Upper lobe of right lung (tissue), 1 donor: Measurements from ENCODE around the gene ZNF688. TPM values are rescaled to one million over a fixed set of nuclear protein-coding genes. Genes with fewer than 3 reads are reported as not detected.
A peak's percentile ranks its signal among the peaks of the same experiment; 100 is the strongest.

Experiments used
- ATAC-seq: fragments of 200-7000 bp; cut with Tn5 transposase; one replicate; pipeline ENCODE4 v1.9.1; 2020; ENCODE audit warnings: mild to moderate bottlenecking, moderate library complexity
- DNase-seq: peaks from one replicate; pipeline ENCODE4 v3.0.0-alpha.2; 2020
- H3K27ac ChIP-seq: fragments of 200-600 bp; one replicate; pipeline ENCODE4 v1.8.0; 2022
- H3K27me3 ChIP-seq: fragments of 200-600 bp; one replicate; pipeline ENCODE4 v1.8.0; 2022; ENCODE audit warnings: mild to moderate bottlenecking
- H3K36me3 ChIP-seq: fragments of 200-600 bp; one replicate; pipeline ENCODE4 v1.8.0; 2022
- H3K4me1 ChIP-seq: fragments of 200-600 bp; one replicate; pipeline ENCODE4 v1.8.0; 2022
- H3K4me3 ChIP-seq: fragments of 200-600 bp; one replicate; pipeline ENCODE4 v1.8.0; 2022; ENCODE audit warnings: mild to moderate bottlenecking
- H3K9me3 ChIP-seq: fragments of 200-600 bp; one replicate; pipeline ENCODE4 v1.8.0; 2022
- intact Hi-C: fragments of 100-400 bp; cut with DNase I; formaldehyde crosslinking; loops from one replicate; pipeline ENCODE4 v1.11.0; 2022
- total RNA-seq: library from RNA; stranded (reverse); fragmentation: NEBNext Ultra II Directional; extraction: Animal tissue kit (Norgen Biotek cat#: 25700); gene quantifications from one replicate; pipeline ENCODE4 v1.2.1, GENCODE V29; 2021
- TF ChIP-seq, protein P1 (sequence below): fragments of 200-600 bp; IDR thresholded peaks from one replicate; pipeline ENCODE4 v1.8.0; 2022; ENCODE audit warnings: antibody characterized with exemption
- donor health status: DM: no; HTN: yes; CAD: no; lungs with severe emphysema.

Gene ZNF688
- total RNA-seq, 1 donor from 2014 or later = 13.1 TPM

DNA sequence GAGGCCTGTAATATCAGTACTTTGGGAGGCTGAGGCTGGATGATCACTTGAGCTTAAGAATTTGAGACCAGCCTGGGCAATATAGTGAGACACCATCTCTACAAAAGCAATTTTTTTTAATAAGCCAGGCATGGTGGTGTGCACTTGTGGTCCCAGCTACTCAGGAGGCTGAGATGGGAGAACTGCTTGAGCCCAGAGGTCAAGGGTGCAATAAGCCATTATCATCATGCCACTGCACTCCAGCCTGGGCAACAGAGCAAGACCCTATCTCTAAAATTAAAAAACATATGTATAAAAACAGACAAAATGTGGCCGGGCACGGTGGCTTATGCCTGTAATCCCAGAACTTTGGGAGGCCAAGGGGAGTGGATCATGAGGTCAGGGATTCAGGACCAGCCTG, 17.1 kb upstream of the ZNF688 start:
- Histone ChIP-seq H3K27me3 (no peaks in the 10 kb centered on the region), H3K4me3 (no peak overlapping the region), H3K27ac (no peak overlapping the region), H3K36me3 (no peaks in the 10 kb centered on the region), H3K4me1 (peaks cover 14% of the 10 kb centered on the region), H3K9me3 (no peaks in the 10 kb centered on the region)
- ATAC-seq (no peak), DNase-seq (no peak)
- TF ChIP-seq, protein P1, sequence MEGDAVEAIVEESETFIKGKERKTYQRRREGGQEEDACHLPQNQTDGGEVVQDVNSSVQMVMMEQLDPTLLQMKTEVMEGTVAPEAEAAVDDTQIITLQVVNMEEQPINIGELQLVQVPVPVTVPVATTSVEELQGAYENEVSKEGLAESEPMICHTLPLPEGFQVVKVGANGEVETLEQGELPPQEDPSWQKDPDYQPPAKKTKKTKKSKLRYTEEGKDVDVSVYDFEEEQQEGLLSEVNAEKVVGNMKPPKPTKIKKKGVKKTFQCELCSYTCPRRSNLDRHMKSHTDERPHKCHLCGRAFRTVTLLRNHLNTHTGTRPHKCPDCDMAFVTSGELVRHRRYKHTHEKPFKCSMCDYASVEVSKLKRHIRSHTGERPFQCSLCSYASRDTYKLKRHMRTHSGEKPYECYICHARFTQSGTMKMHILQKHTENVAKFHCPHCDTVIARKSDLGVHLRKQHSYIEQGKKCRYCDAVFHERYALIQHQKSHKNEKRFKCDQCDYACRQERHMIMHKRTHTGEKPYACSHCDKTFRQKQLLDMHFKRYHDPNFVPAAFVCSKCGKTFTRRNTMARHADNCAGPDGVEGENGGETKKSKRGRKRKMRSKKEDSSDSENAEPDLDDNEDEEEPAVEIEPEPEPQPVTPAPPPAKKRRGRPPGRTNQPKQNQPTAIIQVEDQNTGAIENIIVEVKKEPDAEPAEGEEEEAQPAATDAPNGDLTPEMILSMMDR = no peak
- intact Hi-C loops = no loop called here

DNA sequence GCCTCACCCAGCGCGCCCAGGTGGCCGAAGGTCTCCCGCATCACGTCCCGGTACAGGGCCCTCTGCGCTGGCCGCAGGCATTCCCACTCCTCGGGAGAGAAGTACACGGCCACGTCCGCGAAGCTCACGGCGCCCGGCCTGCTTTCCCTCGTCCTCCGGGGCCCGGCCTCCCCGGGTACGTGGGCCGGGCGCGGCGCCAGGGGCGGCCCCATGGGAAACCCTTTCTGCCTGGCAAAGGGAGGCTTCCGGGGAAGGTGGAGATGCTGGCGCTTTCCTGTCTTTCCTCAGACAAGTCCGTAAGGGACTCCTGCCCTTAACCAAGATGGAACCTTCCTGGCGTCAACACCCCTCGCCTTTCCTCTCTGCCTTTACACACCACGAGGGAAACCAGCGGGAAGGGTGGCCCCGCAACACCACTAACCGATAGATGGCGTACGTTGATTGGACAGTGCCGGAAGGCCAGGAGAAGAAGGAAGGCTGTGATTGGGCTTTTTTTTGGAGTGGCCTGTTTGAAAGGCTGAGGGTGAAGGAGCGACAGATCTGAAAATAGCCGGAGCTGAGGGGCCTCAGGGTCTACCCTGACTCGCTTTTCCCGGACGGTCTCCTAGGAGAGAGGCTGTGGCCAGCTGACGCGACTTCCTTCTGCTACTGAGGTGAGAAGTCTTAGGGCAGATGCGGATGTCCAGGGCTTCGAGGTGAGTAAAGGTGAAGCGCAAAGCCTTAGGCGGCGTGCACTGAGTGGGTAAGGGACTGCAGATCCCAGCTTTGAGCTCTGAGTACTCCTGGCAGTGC, 14.1 kb upstream of the ZNF688 start, which contains the start of gene ZNF785:
ZNF785 (minus strand) TSS at position 298 of the 792 bp plus-strand sequence; CDS start at position 212, 86 bp downstream.
- H3K4me3 ChIP-seq = peak within 1 kb of the TSS; percentile 73
- TF ChIP-seq, protein P1 = peak; percentile 37
- H3K27ac ChIP-seq = peak within 1 kb of the TSS; percentile 92
- DNase-seq = peak; percentile 94
- peaks cover 23% of the 10 kb centered on the region for H3K36me3 ChIP-seq
- no peaks in the 10 kb centered on the region for H3K9me3 ChIP-seq
- H3K27me3 ChIP-seq = no peaks in the 10 kb centered on the region
- intact Hi-C loops = no loop called here
- peak; percentile 99 for ATAC-seq
- peaks cover 14% of the 10 kb centered on the region for H3K4me1 ChIP-seq

GRCh38 chr16:30585022-30585399, 13.5 kb upstream of the ZNF688 start:
- peak overlapping the region; percentile 73 for H3K4me3 ChIP-seq
- intact Hi-C loops = no loop called here
- DNase-seq = no peak
- peaks cover 14% of the 10 kb centered on the region for H3K4me1 ChIP-seq
- no peaks in the 10 kb centered on the region for H3K27me3 ChIP-seq
- TF ChIP-seq, protein P1 = no peak
- peak overlapping the region; percentile 92 for H3K27ac ChIP-seq
- ATAC-seq = no peak
- no peaks in the 10 kb centered on the region for H3K9me3 ChIP-seq
- H3K36me3 ChIP-seq = peaks cover 23% of the 10 kb centered on the region

DNA sequence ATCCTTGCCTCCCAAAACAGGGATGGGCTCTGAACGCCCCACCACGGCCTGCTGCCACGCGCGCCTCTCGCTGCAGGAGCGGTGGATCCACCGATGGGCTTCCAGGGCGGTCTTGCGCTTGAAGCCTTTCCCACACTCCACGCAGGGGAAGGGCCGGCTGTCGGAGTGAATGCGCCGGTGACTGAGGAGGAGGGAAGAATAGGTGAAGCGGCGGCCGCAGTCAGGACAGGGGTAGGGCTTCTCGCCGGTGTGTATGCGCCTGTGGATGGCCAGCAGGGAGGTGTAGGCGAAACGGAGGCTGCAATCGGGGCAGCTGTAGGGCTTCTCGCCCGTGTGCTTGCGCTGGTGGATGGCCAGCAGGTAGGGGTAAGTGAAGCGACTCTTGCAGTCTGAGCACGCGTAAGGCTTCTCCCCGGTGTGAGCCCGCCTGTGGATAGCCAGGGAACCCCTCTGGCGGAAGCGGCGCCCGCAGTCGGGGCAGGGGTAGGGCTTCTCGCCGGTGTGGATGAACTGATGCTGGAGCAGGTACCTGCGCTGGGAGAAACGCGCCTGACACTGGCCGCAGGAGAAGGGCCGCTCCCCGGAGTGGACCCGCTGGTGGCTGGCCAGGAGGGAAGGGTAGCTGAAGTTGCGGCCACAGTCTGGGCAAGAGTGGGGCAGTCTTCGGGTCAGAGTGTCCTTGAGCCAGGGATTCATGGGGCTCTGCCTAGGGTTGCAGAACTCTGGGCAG, 11.3 kb upstream of the ZNF688 start:
- H3K36me3 ChIP-seq = peaks cover 36% of the 10 kb centered on the region
- no peak overlapping the region for H3K27ac ChIP-seq
- intact Hi-C loops = no loop called here
- TF ChIP-seq, protein P1 = no peak
- no peak overlapping the region for H3K4me3 ChIP-seq
- no peaks in the 10 kb centered on the region for H3K27me3 ChIP-seq
- no peaks in the 10 kb centered on the region for H3K9me3 ChIP-seq
- ATAC-seq (no peak), DNase-seq (no peak)
- H3K4me1 ChIP-seq = peaks cover 14% of the 10 kb centered on the region

GRCh38 chr16:30581457-30581856, 9.9 kb upstream of the ZNF688 start:
- Histone ChIP-seq H3K27me3 (no peaks in the 10 kb centered on the region), H3K27ac (no peak overlapping the region), H3K36me3 (peaks cover 39% of the 10 kb centered on the region), H3K4me3 (no peak overlapping the region), H3K4me1 (peaks cover 14% of the 10 kb centered on the region), H3K9me3 (no peaks in the 10 kb centered on the region)
- DNase-seq = no peak
- TF ChIP-seq, protein P1 = no peak
- ATAC-seq = no peak
- intact Hi-C loops = no loop called here
